Effector memory CD4-positive, alpha-beta T cell (primary cell): Measurements from ENCODE around the gene TESK2.
A peak's percentile ranks its signal among the peaks of the same experiment; 100 is the strongest.

Experiments
- DNase-seq, 3 donors: peaks; one replicate each; pipeline ENCODE4 v3.0.0-alpha.2; 2020
- H3K27ac ChIP-seq: 2 replicates; pipeline ENCODE4 v1.7.0; 2013; ENCODE audit warnings: mild to moderate bottlenecking, low read length, moderate library complexity; ENCODE audit not compliant: insufficient read depth, poor library complexity, severe bottlenecking
- H3K27me3 ChIP-seq: replicated peaks from 2 replicates; pipeline ENCODE4 v1.7.0; 2013; ENCODE audit warnings: mild to moderate bottlenecking, low read length; ENCODE audit not compliant: insufficient read depth, control insufficient read depth, poor library complexity, severe bottlenecking
- H3K36me3 ChIP-seq: 2 replicates; pipeline ENCODE4 v1.7.0; 2013; ENCODE audit warnings: mild to moderate bottlenecking, low read length, moderate library complexity; ENCODE audit not compliant: control insufficient read depth, insufficient read depth
- H3K4me1 ChIP-seq: 2 replicates; pipeline ENCODE4 v1.7.0; 2013; ENCODE audit warnings: low read length, mild to moderate bottlenecking; ENCODE audit not compliant: control insufficient read depth, insufficient read depth, poor library complexity, severe bottlenecking
- H3K4me3 ChIP-seq: 2 replicates; pipeline ENCODE4 v1.7.0; 2013; ENCODE audit warnings: low read length, low read depth, mild to moderate bottlenecking; ENCODE audit not compliant: insufficient read depth, poor library complexity, severe bottlenecking
- H3K9me3 ChIP-seq: 2 replicates; pipeline ENCODE4 v1.7.0; 2013; ENCODE audit warnings: mild to moderate bottlenecking, low read length, moderate library complexity; ENCODE audit not compliant: control insufficient read depth

The TESK2 gene

DNA sequence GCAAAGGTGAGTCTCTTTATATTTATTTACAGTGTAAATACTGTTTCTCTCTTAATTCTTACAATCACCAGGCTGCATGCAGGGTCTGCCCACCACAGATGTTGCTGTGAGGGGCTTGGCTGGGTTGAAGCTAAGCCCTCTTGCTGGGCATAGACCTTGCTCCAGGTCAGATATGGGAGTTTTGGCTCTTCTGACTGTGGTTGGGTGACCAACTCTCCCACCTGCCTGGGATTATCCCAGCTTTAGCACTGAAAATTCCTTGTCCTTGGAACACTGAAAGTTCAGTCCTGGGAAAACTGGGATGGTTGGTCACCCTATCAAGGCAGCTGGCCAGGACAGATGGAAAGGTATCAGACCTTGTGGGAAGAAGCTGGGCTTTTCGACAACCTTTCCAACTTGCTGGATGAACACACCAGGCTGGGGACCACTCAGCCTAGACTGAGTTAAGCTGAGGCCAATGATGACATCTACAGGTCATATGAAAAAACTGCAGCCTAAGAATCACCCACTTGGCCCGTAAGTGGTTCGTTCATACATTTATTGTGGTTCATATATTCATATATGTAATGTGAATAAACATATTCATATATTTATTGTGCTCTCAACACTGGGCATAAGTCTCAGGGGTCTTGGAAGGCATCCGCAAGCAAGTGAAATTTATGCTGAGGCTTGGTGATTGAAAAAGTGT, 190.8 kb downstream of the TESK2 start:
- no peaks in the 10 kb centered on the region for H3K9me3 ChIP-seq
- H3K36me3 ChIP-seq = no peaks in the 10 kb centered on the region
- no peak overlapping the region for H3K4me3 ChIP-seq
- no peaks in the 10 kb centered on the region for H3K27me3 ChIP-seq
- peaks cover 6% of the 10 kb centered on the region for H3K4me1 ChIP-seq
- H3K27ac ChIP-seq = no peak overlapping the region
- DNase-seq = peak in 1 of 3 donors; percentile 18

DNA sequence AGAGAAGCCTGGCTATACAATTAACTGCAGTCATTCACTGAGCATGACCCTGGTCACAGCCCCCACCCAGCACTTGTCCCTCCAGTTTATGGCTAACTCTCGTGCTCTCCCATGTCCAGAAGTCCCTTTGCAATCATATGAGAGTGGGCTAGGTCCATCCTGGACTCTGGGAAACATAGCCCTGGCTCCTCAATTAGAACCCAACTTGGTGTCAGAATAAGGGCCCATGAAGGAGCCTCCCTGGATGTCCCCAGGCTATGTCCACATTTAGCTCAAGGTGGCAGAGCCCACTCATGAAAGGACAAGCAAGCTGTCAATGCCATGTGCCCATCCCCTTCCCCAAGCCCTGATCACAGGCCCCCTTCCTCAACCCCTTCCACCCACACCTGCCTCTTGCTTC, 191.7 kb downstream of the TESK2 start:
- Histone ChIP-seq H3K9me3 (no peaks in the 10 kb centered on the region), H3K4me3 (no peak overlapping the region), H3K4me1 (peaks cover 2% of the 10 kb centered on the region), H3K27me3 (no peaks in the 10 kb centered on the region), H3K36me3 (no peaks in the 10 kb centered on the region), H3K27ac (no peak overlapping the region)
- no peak for DNase-seq

DNA sequence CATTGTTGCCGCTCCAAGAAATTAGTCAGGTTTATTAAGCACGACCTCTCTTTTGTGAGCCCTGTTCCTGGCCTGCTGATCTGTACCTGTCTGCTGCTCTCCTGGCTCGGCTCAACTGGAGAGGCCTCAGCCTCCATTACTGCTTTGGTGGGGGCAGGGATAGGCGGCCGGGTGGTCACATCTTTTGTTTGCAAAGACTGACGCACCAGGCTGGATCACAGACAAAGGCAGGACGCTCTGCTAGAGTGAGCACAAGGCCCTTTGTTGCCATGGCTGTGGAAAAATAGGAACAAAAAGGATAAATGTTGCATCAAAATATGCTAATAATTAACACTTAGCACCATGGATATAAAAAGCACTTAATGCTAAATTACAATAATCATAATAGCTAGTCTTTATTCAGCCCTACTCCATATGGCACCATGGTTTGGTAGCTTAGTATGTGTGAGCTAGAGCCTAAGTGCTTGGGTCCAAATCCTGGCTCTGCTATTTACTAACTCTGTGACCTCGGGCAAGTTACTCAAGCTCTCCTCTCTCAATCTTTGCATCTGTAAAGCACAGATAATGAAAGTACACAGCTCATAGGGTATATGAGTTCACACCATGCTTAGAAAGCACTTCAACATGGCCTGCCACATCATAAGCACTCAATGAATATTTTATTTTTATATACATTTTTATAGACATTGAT, 193.2 kb downstream of the TESK2 start:
- Histone ChIP-seq H3K36me3 (no peaks in the 10 kb centered on the region), H3K4me3 (no peak overlapping the region), H3K27ac (no peak overlapping the region), H3K4me1 (no peaks in the 10 kb centered on the region), H3K27me3 (no peaks in the 10 kb centered on the region), H3K9me3 (no peaks in the 10 kb centered on the region)
- DNase-seq = no peak
